ENCODE data around the gene TSPO2. TPM values are rescaled to one million over a fixed set of nuclear protein-coding genes. Genes with fewer than 3 reads are reported as not detected.
"Not testable (repeated sequence)": the region's sequence is repeated elsewhere in the genome, so short reads cannot be mapped to it uniquely, and the experiment has no call there.

Gene TSPO2
- total RNA-seq, 2 experiments from 2014 or later = not detected

GRCh38 chr6:41009669-41010068 lies 32.6 kb upstream of the TSPO2 start:
- no peak for DNase-seq
- ATAC-seq = no peak
- Mint-ChIP-seq H3K36me3 (ENCODE audit: low read depth) (no peaks in the 10 kb centered on the region), H3K9me3 (ENCODE audit: insufficient read depth) (no peaks in the 10 kb centered on the region), H3K27me3 (ENCODE audit: low read depth) (peaks cover 11% of the 10 kb centered on the region), H3K4me3 (no peak overlapping the region), H3K4me1 (ENCODE audit: low read depth) (peaks cover 2% of the 10 kb centered on the region), H3K27ac (no peak overlapping the region)
- ChIA-PET CTCF (interaction anchor here (1.6 to 3.5 kb wide), 2 partner anchors 18 to 56 kb away, joined by 4 to 18 read pairs; no protein-coding TSS in a partner anchor), POLR2A (no interaction called here)

- DNase-seq = no peak
- ChIA-PET CTCF (interaction anchor here (1.2 kb wide), 1 partner anchor 16 kb away, joined by 3 read pairs; no protein-coding TSS in a partner anchor), POLR2A (no interaction called here)
- ATAC-seq = no peak
- Mint-ChIP-seq H3K4me1 (ENCODE audit: low read depth) (no peaks in the 10 kb centered on the region), H3K4me3 (no peak overlapping the region), H3K27ac (no peak overlapping the region), H3K36me3 (ENCODE audit: low read depth) (no peaks in the 10 kb centered on the region), H3K9me3 (ENCODE audit: insufficient read depth) (no peaks in the 10 kb centered on the region), H3K27me3 (ENCODE audit: low read depth) (peaks cover 7% of the 10 kb centered on the region)
Observed at GRCh38 chr6:41011673-41012072, 30.6 kb upstream of the TSPO2 start.

- Mint-ChIP-seq H3K27ac (no peak overlapping the region), H3K9me3 (ENCODE audit: insufficient read depth) (no peaks in the 10 kb centered on the region), H3K27me3 (ENCODE audit: low read depth) (peaks cover 7% of the 10 kb centered on the region), H3K4me3 (no peak overlapping the region), H3K4me1 (ENCODE audit: low read depth) (no peaks in the 10 kb centered on the region), H3K36me3 (ENCODE audit: low read depth) (no peaks in the 10 kb centered on the region)
- CTCF ChIA-PET = interaction anchor here (1.0 to 1.7 kb wide), 2 partner anchors 13 to 14 kb away, joined by 3 read pairs; no protein-coding TSS in a partner anchor
- ATAC-seq = no peak
- DNase-seq = no peak
- POLR2A ChIA-PET = no interaction called here
Observed at GRCh38 chr6:41013466-41014153, 28.7 kb upstream of the TSPO2 start.

GRCh38 chr6:41014780-41015179 lies 27.5 kb upstream of the TSPO2 start:
- H3K9me3 Mint-ChIP-seq (ENCODE audit: insufficient read depth) = no peaks in the 10 kb centered on the region
- ChIA-PET POLR2A (no interaction called here), CTCF (interaction anchor here (1.0 kb wide), 1 partner anchor 16 kb away, joined by 3 read pairs; no protein-coding TSS in a partner anchor)
- H3K27me3 Mint-ChIP-seq (ENCODE audit: low read depth) = peaks cover 6% of the 10 kb centered on the region
- H3K4me3 Mint-ChIP-seq = no peak overlapping the region
- no peak overlapping the region for H3K27ac Mint-ChIP-seq
- no peaks in the 10 kb centered on the region for H3K4me1 Mint-ChIP-seq (ENCODE audit: low read depth)
- no peaks in the 10 kb centered on the region for H3K36me3 Mint-ChIP-seq (ENCODE audit: low read depth)
- DNase-seq = no peak
- ATAC-seq = no peak

DNA sequence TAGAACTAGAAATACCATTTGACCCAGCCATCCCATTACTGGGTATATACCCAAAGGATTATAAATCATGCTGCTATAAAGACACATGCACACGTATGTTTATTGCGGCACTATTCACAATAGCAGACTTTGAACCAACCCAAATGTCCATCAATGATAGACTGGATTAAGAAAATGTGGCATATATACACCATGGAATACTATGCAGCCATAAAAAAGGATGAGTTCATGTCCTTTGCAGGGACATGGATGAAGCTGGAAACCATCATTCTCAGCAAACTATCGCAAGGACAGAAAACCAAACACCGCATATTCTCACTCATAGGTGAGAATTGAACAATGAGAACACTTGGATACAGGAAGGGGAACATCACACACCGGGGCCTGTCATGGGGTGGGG lies 26.4 kb upstream of the TSPO2 start:
- CTCF ChIA-PET; H3K27ac Mint-ChIP-seq; H3K36me3 Mint-ChIP-seq (ENCODE audit: low read depth); H3K27me3 Mint-ChIP-seq (ENCODE audit: low read depth); H3K9me3 Mint-ChIP-seq (ENCODE audit: insufficient read depth); H3K4me3 Mint-ChIP-seq; POLR2A ChIA-PET; DNase-seq; ATAC-seq; H3K4me1 Mint-ChIP-seq (ENCODE audit: low read depth): not testable (repeated sequence)

GRCh38 chr6:41017663-41018062 lies 24.6 kb upstream of the TSPO2 start:
- Mint-ChIP-seq H3K27ac (no peak overlapping the region), H3K36me3 (ENCODE audit: low read depth) (no peaks in the 10 kb centered on the region), H3K9me3 (ENCODE audit: insufficient read depth) (no peaks in the 10 kb centered on the region), H3K27me3 (ENCODE audit: low read depth) (no peaks in the 10 kb centered on the region), H3K4me1 (ENCODE audit: low read depth) (no peaks in the 10 kb centered on the region), H3K4me3 (no peak overlapping the region)
- POLR2A ChIA-PET = interaction anchor here (2.4 kb wide), 1 partner anchor 11 kb away, joined by 9 read pairs; no protein-coding TSS in a partner anchor
- DNase-seq = no peak
- CTCF ChIA-PET = interaction anchor here (0.8 to 3.8 kb wide), 3 partner anchors 10 to 105 kb away, joined by 3 to 31 read pairs (median 3); partner anchors contain the start of gene UNC5CL
- no peak for ATAC-seq

- ChIA-PET POLR2A (no interaction called here), CTCF (interaction anchor here (10.3 kb wide), 1 partner anchor 16 kb away, joined by 130 read pairs; the partner anchor contains the start of gene UNC5CL)
- Mint-ChIP-seq H3K4me3 (no peak overlapping the region), H3K4me1 (ENCODE audit: low read depth) (no peaks in the 10 kb centered on the region), H3K9me3 (ENCODE audit: insufficient read depth) (no peaks in the 10 kb centered on the region), H3K27ac (no peak overlapping the region), H3K27me3 (ENCODE audit: low read depth) (no peaks in the 10 kb centered on the region), H3K36me3 (ENCODE audit: low read depth) (no peaks in the 10 kb centered on the region)
- DNase-seq = no peak
- ATAC-seq = no peak
Observed at GRCh38 chr6:41021832-41022231, 20.4 kb upstream of the TSPO2 start.

GRCh38 chr6:41022294-41022693 lies 20.0 kb upstream of the TSPO2 start:
- H3K9me3 Mint-ChIP-seq (ENCODE audit: insufficient read depth) = no peaks in the 10 kb centered on the region
- ATAC-seq = no peak
- ChIA-PET CTCF (interaction anchor here (1.4 to 10.3 kb wide), 2 partner anchors 16 to 18 kb away, joined by 5 to 130 read pairs; partner anchors contain the start of gene UNC5CL), POLR2A (no interaction called here)
- peaks cover 4% of the 10 kb centered on the region for H3K4me1 Mint-ChIP-seq (ENCODE audit: low read depth)
- no peaks in the 10 kb centered on the region for H3K36me3 Mint-ChIP-seq (ENCODE audit: low read depth)
- H3K4me3 Mint-ChIP-seq = no peak overlapping the region
- no peak overlapping the region for H3K27ac Mint-ChIP-seq
- DNase-seq = no peak
- no peaks in the 10 kb centered on the region for H3K27me3 Mint-ChIP-seq (ENCODE audit: low read depth)

DNA sequence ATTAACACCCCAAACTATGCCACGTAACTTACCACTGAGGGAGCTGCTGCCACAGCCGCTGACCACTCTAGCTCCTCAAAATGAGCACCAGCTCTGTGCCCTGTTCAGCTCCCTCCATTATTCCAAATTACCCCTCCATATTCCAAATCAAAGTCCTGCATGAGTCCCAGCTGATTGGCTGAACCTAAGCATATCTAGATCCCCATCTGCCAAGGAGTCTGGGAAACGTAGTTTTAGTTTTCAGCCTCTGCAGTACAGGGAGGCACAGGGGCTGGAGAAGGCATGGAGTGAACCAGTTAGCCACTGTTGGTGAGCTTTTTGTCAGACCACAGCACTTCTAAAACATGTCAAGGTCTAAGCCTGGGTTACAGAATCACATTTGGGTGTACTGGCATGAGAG lies 19.2 kb upstream of the TSPO2 start:
- ChIA-PET POLR2A (interaction anchor here (0.7 kb wide), 1 partner anchor 146 kb away, joined by 3 read pairs; no protein-coding TSS in a partner anchor), CTCF (interaction anchor here (1.1 to 10.3 kb wide), 3 partner anchors 15 to 44 kb away, joined by 3 to 130 read pairs (median 5); partner anchors contain the start of gene UNC5CL)
- Mint-ChIP-seq H3K27ac (no peak overlapping the region), H3K27me3 (ENCODE audit: low read depth) (no peaks in the 10 kb centered on the region), H3K4me3 (no peak overlapping the region), H3K9me3 (ENCODE audit: insufficient read depth) (no peaks in the 10 kb centered on the region), H3K36me3 (ENCODE audit: low read depth) (no peaks in the 10 kb centered on the region), H3K4me1 (ENCODE audit: low read depth) (peaks cover 10% of the 10 kb centered on the region)
- ATAC-seq (no peak), DNase-seq (no peak)

GRCh38 chr6:41025966-41026530 lies 16.2 kb upstream of the TSPO2 start:
- ChIA-PET CTCF (interaction anchor here (1.2 to 10.3 kb wide), 6 partner anchors 8 to 115 kb away, joined by 3 to 130 read pairs (median 18); partner anchors contain the start of gene UNC5CL), POLR2A (interaction anchor here (0.7 kb wide), 1 partner anchor 293 kb away, joined by 3 read pairs; no protein-coding TSS in a partner anchor)
- Mint-ChIP-seq H3K9me3 (ENCODE audit: insufficient read depth) (no peaks in the 10 kb centered on the region), H3K27ac (no peak overlapping the region), H3K36me3 (ENCODE audit: low read depth) (no peaks in the 10 kb centered on the region), H3K4me3 (no peak overlapping the region), H3K4me1 (ENCODE audit: low read depth) (peaks cover 21% of the 10 kb centered on the region), H3K27me3 (ENCODE audit: low read depth) (no peaks in the 10 kb centered on the region)
- DNase-seq (no peak), ATAC-seq (no peak)

DNA sequence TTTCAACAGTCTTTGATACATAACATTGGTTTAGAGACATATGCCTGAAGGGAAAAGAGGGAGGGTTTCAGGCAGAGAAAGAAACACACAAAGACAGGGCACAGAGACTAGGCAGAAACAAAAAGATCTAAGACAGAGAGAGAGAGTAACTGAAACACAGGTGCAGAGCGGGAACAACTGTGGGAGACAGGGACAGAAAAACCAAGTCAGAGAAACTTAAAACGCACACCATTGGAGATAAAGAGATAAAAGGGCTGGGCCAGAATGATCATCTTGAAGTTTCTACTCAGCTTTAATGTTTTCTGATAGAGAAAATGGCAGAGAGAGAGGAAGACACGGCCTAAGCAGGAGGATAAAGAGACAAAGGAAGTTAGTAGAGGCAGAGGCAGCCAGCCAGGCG lies 15.0 kb upstream of the TSPO2 start:
- Mint-ChIP-seq H3K9me3 (ENCODE audit: insufficient read depth) (no peaks in the 10 kb centered on the region), H3K27me3 (ENCODE audit: low read depth) (no peaks in the 10 kb centered on the region), H3K36me3 (ENCODE audit: low read depth) (no peaks in the 10 kb centered on the region), H3K4me3 (peak overlapping the region; percentile 81), H3K27ac (peak overlapping the region; percentile 82), H3K4me1 (ENCODE audit: low read depth) (peaks cover 21% of the 10 kb centered on the region)
- ChIA-PET POLR2A (interaction anchor here (0.6 to 2.6 kb wide), 6 partner anchors 8 to 1927 kb away, joined by 3 to 11 read pairs (median 7); partner anchors contain the start of gene UNC5CL), CTCF (interaction anchor here (0.7 to 10.3 kb wide), 24 partner anchors 9 to 477 kb away, joined by 3 to 130 read pairs (median 5); partner anchors contain the start of genes APOBEC2, TSPO2 and UNC5CL)
- DNase-seq = no peak
- ATAC-seq = no peak
